H1 (cell line): Measurements from ENCODE around the gene RAD51B. TPM values are rescaled to one million over a fixed set of nuclear protein-coding genes. Genes with fewer than 3 reads are reported as not detected.

ENCODE experiments used
- CTCF ChIA-PET: fragments of 300-600 bp; sonication (Branson Sonifier 250); formaldehyde crosslinking; loops from one replicate; lab custom pipeline; 2021; ENCODE audit not compliant: partially characterized antibody; lab: Charles Lee
- POLR2A ChIA-PET: fragments of 300-600 bp; sonication (Branson Sonifier 250); formaldehyde crosslinking; loops from one replicate; lab custom pipeline; 2021; ENCODE audit warnings: inconsistent platforms; ENCODE audit not compliant: partially characterized antibody; lab: Charles Lee
- DNase-seq, 2 experiments: peaks; one replicate each; pipeline versions ENCODE4 v3.0.0 to v3.0.0-alpha.2; 2010 to 2022; ENCODE audit warnings: low spot score in 2 of 2, low read depth in 1 of 2, mixed read lengths in 1 of 2
- FAIRE-seq: peaks from 2 replicates; lab custom pipeline; 2011; peaks lifted over from hg19 to GRCh38; lab: Jason Lieb, UNC
- H2AFZ ChIP-seq: 2 replicates; pipeline ENCODE4 v1.8.1; 2012; ENCODE audit warnings: low read length, inconsistent platforms
- H2AK5ac ChIP-seq: 2 replicates; pipeline ENCODE4 v1.6.1; 2013; ENCODE audit warnings: low read depth, low read length
- H2BK120ac ChIP-seq: replicated peaks from 2 replicates; pipeline ENCODE3; 2013; ENCODE audit warnings: low read depth, low read length, inconsistent platforms
- H2BK12ac ChIP-seq: 2 replicates; pipeline ENCODE4 v1.6.1; 2013; ENCODE audit warnings: low read depth, low read length
- H2BK15ac ChIP-seq: 2 replicates; pipeline ENCODE4 v1.6.1; 2013; ENCODE audit warnings: low read length
- H2BK20ac ChIP-seq: 2 replicates; pipeline ENCODE4 v1.6.1; 2013; ENCODE audit warnings: low read length
- H2BK5ac ChIP-seq: 2 replicates; pipeline ENCODE4 v1.6.1; 2013; ENCODE audit warnings: low read depth, low read length
- H3K14ac ChIP-seq: 2 replicates; pipeline ENCODE4 v1.6.1; 2013; ENCODE audit warnings: inconsistent platforms; ENCODE audit not compliant: insufficient read length
- H3K18ac ChIP-seq: 2 replicates; pipeline ENCODE4 v1.6.1; 2013; ENCODE audit warnings: low read length; ENCODE audit errors: extremely low read depth
- H3K23ac ChIP-seq: 2 replicates; pipeline ENCODE4 v1.6.1; 2013; ENCODE audit warnings: inconsistent platforms; ENCODE audit not compliant: insufficient read length
- H3K23me2 ChIP-seq: 2 replicates; pipeline ENCODE4 v1.6.1; 2013; ENCODE audit warnings: low read depth, low read length
- H3K27ac ChIP-seq: 2 replicates; pipeline ENCODE4 v1.6.1; 2011; ENCODE audit warnings: low read depth, low read length, inconsistent platforms
- H3K27me3 ChIP-seq, 4 experiments: replicated peaks in 1 of 4; 1 replicate in 1 of 4; 2 replicates in 3 of 4; pipeline versions ENCODE4 v1.6.1 to v1.8.1; 2011 to 2013; ENCODE audit warnings: low read length in 3 of 4, mild to moderate bottlenecking in 3 of 4, inconsistent platforms in 2 of 4, mixed read lengths in 2 of 4, moderate library complexity in 1 of 4; ENCODE audit not compliant: control insufficient read depth in 3 of 4, insufficient read depth in 3 of 4; ENCODE audit errors: extremely low read depth in 1 of 4
- H3K36me3 ChIP-seq, 4 experiments: 2 replicates each; pipeline versions ENCODE4 v1.6.1 to v1.8.1; 2011 to 2013; ENCODE audit warnings: mild to moderate bottlenecking in 4 of 4, low read length in 3 of 4, moderate library complexity in 2 of 4, control low read depth in 1 of 4, inconsistent platforms in 1 of 4; ENCODE audit not compliant: insufficient read depth in 4 of 4, control insufficient read depth in 2 of 4
- H3K4ac ChIP-seq: replicated peaks from 2 replicates; pipeline ENCODE3; 2013; ENCODE audit warnings: low read length, low read depth, mixed read lengths, inconsistent platforms; ENCODE audit not compliant: insufficient read length
- H3K4me1 ChIP-seq, 4 experiments: replicated peaks in 1 of 4; 1 replicate in 1 of 4; 2 replicates in 3 of 4; pipeline versions ENCODE4 v1.6.1 to v1.8.1; 2011 to 2013; ENCODE audit warnings: low read length in 3 of 4, inconsistent platforms in 2 of 4, mixed read lengths in 1 of 4; ENCODE audit not compliant: insufficient read depth in 4 of 4, control insufficient read depth in 3 of 4
- H3K4me2 ChIP-seq, 2 experiments: 2 replicates each; pipeline versions ENCODE4 v1.6.1 to v1.8.1; 2011 to 2013; ENCODE audit warnings: low read depth in 2 of 2, low read length in 2 of 2, control low read depth in 1 of 2, inconsistent platforms in 1 of 2, mild to moderate bottlenecking in 1 of 2; ENCODE audit not compliant: insufficient read depth in 1 of 2
- H3K4me3 ChIP-seq, 4 experiments: fragments of 200-600, 300-600 bp in 1 of 4; sonication (generic), shearing (Covaris generic), sonication (Bioruptor Twin) in 1 of 4; 2 replicates each; pipeline versions ENCODE4 v1.5.1 to v1.8.1; 2011 to 2016; ENCODE audit warnings: low read length in 4 of 4, low read depth in 3 of 4, control low read depth in 2 of 4, inconsistent platforms in 2 of 4, mild to moderate bottlenecking in 2 of 4, mixed read lengths in 1 of 4, moderate library complexity in 1 of 4; ENCODE audit not compliant: insufficient read depth in 2 of 4; ENCODE audit errors: extremely low read depth in 1 of 4
- H3K56ac ChIP-seq: replicated peaks from 2 replicates; pipeline ENCODE3; 2013; ENCODE audit warnings: low read depth, mild to moderate bottlenecking, mixed read lengths, low read length, inconsistent platforms; ENCODE audit not compliant: insufficient read length
- H3K79me1 ChIP-seq: 2 replicates; pipeline ENCODE4 v1.6.1; 2013; ENCODE audit warnings: low read depth, low read length, control low read depth
- H3K79me2 ChIP-seq, 2 experiments: 2 replicates each; pipeline versions ENCODE4 v1.6.1 to v1.8.1; 2012 to 2013; ENCODE audit warnings: low read length in 2 of 2, mild to moderate bottlenecking in 2 of 2, inconsistent platforms in 1 of 2; ENCODE audit not compliant: insufficient read depth in 2 of 2, control insufficient read depth in 1 of 2
- H3K9ac ChIP-seq, 4 experiments: replicated peaks in 1 of 4; 1 replicate in 1 of 4; 2 replicates in 3 of 4; pipeline versions ENCODE4 v1.6.1 to v1.8.1; 2011 to 2013; ENCODE audit warnings: low read depth in 3 of 4, low read length in 3 of 4, control low read depth in 2 of 4, mild to moderate bottlenecking in 2 of 4, moderate library complexity in 2 of 4, inconsistent platforms in 1 of 4; ENCODE audit errors: extremely low read depth in 1 of 4
- H3K9me3 ChIP-seq, 2 experiments: 2 replicates each; pipeline versions ENCODE4 v1.6.1 to v1.8.1; 2012 to 2013; ENCODE audit warnings: mild to moderate bottlenecking in 2 of 2, moderate library complexity in 2 of 2, control low read depth in 1 of 2, inconsistent platforms in 1 of 2, low read depth in 1 of 2, low read length in 1 of 2, mixed read lengths in 1 of 2; ENCODE audit not compliant: insufficient read depth in 2 of 2
- H4K20me1 ChIP-seq, 2 experiments: replicated peaks in 1 of 2; 2 replicates each; pipeline versions ENCODE3 to v1.8.1; 2011 to 2013; ENCODE audit warnings: inconsistent platforms in 2 of 2, low read length in 2 of 2, mild to moderate bottlenecking in 1 of 2; ENCODE audit not compliant: insufficient read depth in 2 of 2, control insufficient read depth in 1 of 2
- H4K5ac ChIP-seq: 2 replicates; pipeline ENCODE4 v1.6.1; 2013; ENCODE audit warnings: low read length, low read depth, mixed read lengths, inconsistent platforms; ENCODE audit not compliant: insufficient read length
- H4K8ac ChIP-seq: 2 replicates; pipeline ENCODE4 v1.8.0; 2013; ENCODE audit warnings: mild to moderate bottlenecking, moderate library complexity, low read length, inconsistent platforms; ENCODE audit not compliant: insufficient read depth; ENCODE audit errors: extremely low read depth
- H4K91ac ChIP-seq: replicated peaks from 2 replicates; pipeline ENCODE3; 2013; ENCODE audit warnings: low read length, mixed read lengths, inconsistent platforms; ENCODE audit not compliant: insufficient read length
- ATF2 ChIP-seq: IDR thresholded peaks from 2 replicates; pipeline ENCODE4 v1.6.1; 2012; ENCODE audit warnings: low read length, inconsistent platforms
- CREB1 ChIP-seq: IDR thresholded peaks from 2 replicates; pipeline ENCODE4 v1.6.1; 2012; ENCODE audit warnings: inconsistent platforms
- EGR1 ChIP-seq: IDR thresholded peaks from 2 replicates; pipeline ENCODE4 v1.6.1; 2011; ENCODE audit warnings: low read depth, low read length, borderline replicate concordance
- HDAC6 ChIP-seq: IDR thresholded peaks from one replicate; pipeline ENCODE4 v1.7.1; 2012; ENCODE audit warnings: low read depth, mild to moderate bottlenecking, inconsistent platforms, low read length, moderate library complexity
- KDM5A ChIP-seq: fragments of 200-600 bp; IDR thresholded peaks from 2 replicates; pipeline ENCODE4 v1.7.1; 2012; ENCODE audit warnings: mild to moderate bottlenecking, low read length, inconsistent platforms, mixed read lengths
- PHF8 ChIP-seq: fragments of 200-600 bp; sonication (generic); conservative IDR thresholded peaks from 2 replicates; pipeline ENCODE4 v1.7.1; 2012; ENCODE audit warnings: low read depth, mild to moderate bottlenecking, inconsistent platforms, low read length, moderate library complexity
- POU5F1 ChIP-seq: IDR thresholded peaks from 2 replicates; pipeline ENCODE4 v1.6.1; 2011; ENCODE audit warnings: low read depth, mild to moderate bottlenecking, low read length, moderate library complexity
- USF2 ChIP-seq: IDR thresholded peaks from 2 replicates; pipeline ENCODE4 v1.6.1; 2011; ENCODE audit warnings: low read length, improper control_type of control experiment
- WGBS, 2 experiments: shearing (Covaris generic) in 1 of 2; methylation state at CpG; one replicate each; pipeline versions ENCODE4 v1.1.6 to v1.1.7; 2013 to 2015; ENCODE audit warnings: low lambda C conversion rate in 2 of 2, mixed read lengths in 2 of 2, inconsistent platforms in 1 of 2, low coverage in 1 of 2, missing lambda C conversion rate in 1 of 2; ENCODE audit not compliant: insufficient replicate concordance in 2 of 2, insufficient coverage in 1 of 2, insufficient read length in 1 of 2; ENCODE audit errors: extremely low coverage in 1 of 2, missing lambda C conversion rate in 1 of 2; 5-methylcytosine and 5-hydroxymethylcytosine counted together
- polyA plus RNA-seq, 7 experiments: library from polyadenylated mRNA; depleted of rRNA in 3 of 7; stranded (reverse) in 5 of 7; unstranded in 2 of 7; fragments of >200 nt in 5 of 7; fragments of 200-250 nt in 2 of 7; gene quantifications; 1 replicate in 5 of 7; 2 replicates in 1 of 7; 4 replicates in 1 of 7; pipeline versions ENCODE4 v1.2.1 to v1.2.3, GENCODE V29; 2011 to 2013; ENCODE audit warnings: missing spikeins in 2 of 7, mixed read lengths in 2 of 7
- total RNA-seq: library from RNA; stranded (reverse); fragmentation: NEBNext Ultra II Directional; extraction: Animal tissue kit (Norgen Biotek cat#: 25700); gene quantifications from 2 replicates; pipeline ENCODE4 v1.2.1, GENCODE V29; 2021

The RAD51B gene
- total and polyA plus RNA-seq, 2 of the 8 experiments (the other 6 are each of a cell fraction or from before 2014, with no cell fraction given) = 3.9 to 14.9 TPM

GRCh38 chr14:68738559-68738958 is 919.0 kb downstream of the RAD51B start:
- ChIA-PET POLR2A (no interaction called here), CTCF (interaction anchor here (1.3 to 2.1 kb wide), 2 partner anchors 20 to 87 kb away, joined by 3 to 5 read pairs; no protein-coding TSS in a partner anchor)
- TF ChIP-seq USF2 (no peak), KDM5A (no peak), ATF2 (no peak), POU5F1 (no peak), EGR1 (no peak), PHF8 (no peak), HDAC6 (no peak), CREB1 (no peak)
- H2BK20ac ChIP-seq = no peak overlapping the region
- no peak overlapping the region for H3K23ac ChIP-seq
- DNase-seq = no peak
- no peaks in the 10 kb centered on the region for H3K79me2 ChIP-seq
- H3K27ac ChIP-seq = no peak overlapping the region
- H3K56ac ChIP-seq = no peak overlapping the region
- no peak overlapping the region for H3K4me3 ChIP-seq
- H3K18ac ChIP-seq = no peak overlapping the region
- no peaks in the 10 kb centered on the region for H3K23me2 ChIP-seq
- H4K8ac ChIP-seq = no peak overlapping the region
- no peak overlapping the region for H4K5ac ChIP-seq
- H2BK12ac ChIP-seq = no peak overlapping the region
- H2AK5ac ChIP-seq = no peak overlapping the region
- H3K27me3 ChIP-seq = no peaks in the 10 kb centered on the region
- no peaks in the 10 kb centered on the region for H4K20me1 ChIP-seq
- H4K91ac ChIP-seq = no peak overlapping the region
- peaks cover 0 to 4% (median 0%) of the 10 kb centered on the region in 4 experiments; a peak in 2 of 7 replicates for H3K4me1 ChIP-seq
- no peak overlapping the region for H2BK15ac ChIP-seq
- 67% methylated on average over 4 of the region's 4 CpGs; no CpG with 5 or more reads in 1 of the 2 experiments for WGBS, 2 experiments
- no peak overlapping the region for H2BK120ac ChIP-seq
- H3K4me2 ChIP-seq = no peak overlapping the region
- no peak overlapping the region for H3K9ac ChIP-seq
- FAIRE-seq = no peak
- no peaks in the 10 kb centered on the region; a peak in 2 of 4 replicates for H3K9me3 ChIP-seq
- no peak overlapping the region for H2AFZ ChIP-seq
- no peak overlapping the region for H2BK5ac ChIP-seq
- no peak overlapping the region for H3K4ac ChIP-seq
- no peaks in the 10 kb centered on the region for H3K36me3 ChIP-seq
- no peaks in the 10 kb centered on the region for H3K79me1 ChIP-seq
- H3K14ac ChIP-seq = no peak overlapping the region
